ENCODE measurements around the gene RAI14.

RAI14 gene

GRCh38 chr5:34831303-34831702 lies 175.2 kb downstream of the RAI14 start:
- no peak for TF ChIP-seq EZH2phosphoT487 (IDR thresholded peaks at IDR 0.05; ENCODE audit: low read depth)
- TF ChIP-seq CTCF (IDR thresholded peaks at IDR 0.05; ENCODE audit: low read depth, low read length): no peak
- Histone ChIP-seq H3K79me2 (ENCODE audit: low read length) (no peaks in the 10 kb centered on the region), H3K27ac (ENCODE audit: low read length) (no peak overlapping the region), H3K36me3 (replicated peaks; ENCODE audit: low read depth, low read length) (peaks cover 33% of the 10 kb centered on the region), H3K4me3 (ENCODE audit: low read length) (no peak overlapping the region), H3K9me3 (ENCODE audit: insufficient read depth, low read length) (no peaks in the 10 kb centered on the region), H4K20me1 (ENCODE audit: insufficient read depth, low read length) (no peaks in the 10 kb centered on the region), H2AFZ (ENCODE audit: low read depth, low read length) (no peak overlapping the region), H3K27me3 (ENCODE audit: low read depth, low read length) (no peaks in the 10 kb centered on the region), H3K9ac (ENCODE audit: low read length) (no peak overlapping the region), H3K4me2 (ENCODE audit: low read length) (no peak overlapping the region), H3K4me1 (ENCODE audit: low read length) (peaks cover 4% of the 10 kb centered on the region; the same call in 1 of the 2 replicates)

GRCh38 chr5:34832568-34832967 lies 176.4 kb downstream of the RAI14 start:
- peaks cover 20% of the 10 kb centered on the region for H3K36me3 ChIP-seq (replicated peaks; ENCODE audit: low read depth, low read length)
- H3K4me1 ChIP-seq (ENCODE audit: low read length): peaks cover 4% of the 10 kb centered on the region; the same call in 1 of the 2 replicates
- no peak overlapping the region for H3K4me2 ChIP-seq (ENCODE audit: low read length)
- H3K27ac ChIP-seq (ENCODE audit: low read length): no peak overlapping the region
- H3K9ac ChIP-seq (ENCODE audit: low read length): no peak overlapping the region
- H4K20me1 ChIP-seq (ENCODE audit: insufficient read depth, low read length): no peaks in the 10 kb centered on the region
- no peaks in the 10 kb centered on the region for H3K9me3 ChIP-seq (ENCODE audit: insufficient read depth, low read length)
- H3K27me3 ChIP-seq (ENCODE audit: low read depth, low read length): no peaks in the 10 kb centered on the region
- no peaks in the 10 kb centered on the region for H3K79me2 ChIP-seq (ENCODE audit: low read length)
- TF ChIP-seq CTCF (IDR thresholded peaks at IDR 0.05; ENCODE audit: low read depth, low read length) (no peak), EZH2phosphoT487 (IDR thresholded peaks at IDR 0.05; ENCODE audit: low read depth) (no peak)
- H3K4me3 ChIP-seq (ENCODE audit: low read length): no peak overlapping the region
- no peak overlapping the region for H2AFZ ChIP-seq (ENCODE audit: low read depth, low read length)

GRCh38 chr5:34833090-34833489 lies 177.0 kb downstream of the RAI14 start:
- no peak overlapping the region for H3K4me2 ChIP-seq (ENCODE audit: low read length)
- no peak overlapping the region for H3K27ac ChIP-seq (ENCODE audit: low read length)
- H3K79me2 ChIP-seq (ENCODE audit: low read length): no peaks in the 10 kb centered on the region
- H3K36me3 ChIP-seq (replicated peaks; ENCODE audit: low read depth, low read length): peaks cover 18% of the 10 kb centered on the region
- H3K4me3 ChIP-seq (ENCODE audit: low read length): no peak overlapping the region
- H3K27me3 ChIP-seq (ENCODE audit: low read depth, low read length): no peaks in the 10 kb centered on the region
- no peaks in the 10 kb centered on the region for H3K9me3 ChIP-seq (ENCODE audit: insufficient read depth, low read length)
- H4K20me1 ChIP-seq (ENCODE audit: insufficient read depth, low read length): no peaks in the 10 kb centered on the region
- no peak for TF ChIP-seq CTCF (IDR thresholded peaks at IDR 0.05; ENCODE audit: low read depth, low read length)
- TF ChIP-seq EZH2phosphoT487 (IDR thresholded peaks at IDR 0.05; ENCODE audit: low read depth): no peak
- no peak overlapping the region for H2AFZ ChIP-seq (ENCODE audit: low read depth, low read length)
- H3K9ac ChIP-seq (ENCODE audit: low read length): no peak overlapping the region
- peaks cover under 1% of the 10 kb centered on the region; the same call in 1 of the 2 replicates for H3K4me1 ChIP-seq (ENCODE audit: low read length)

- no peak overlapping the region for H3K9ac ChIP-seq (ENCODE audit: low read length)
- peaks cover 18% of the 10 kb centered on the region for H3K36me3 ChIP-seq (replicated peaks; ENCODE audit: low read depth, low read length)
- no peak overlapping the region for H3K4me3 ChIP-seq (ENCODE audit: low read length)
- no peaks in the 10 kb centered on the region for H3K9me3 ChIP-seq (ENCODE audit: insufficient read depth, low read length)
- H3K27me3 ChIP-seq (ENCODE audit: low read depth, low read length): no peaks in the 10 kb centered on the region
- H3K27ac ChIP-seq (ENCODE audit: low read length): no peak overlapping the region
- H4K20me1 ChIP-seq (ENCODE audit: insufficient read depth, low read length): no peaks in the 10 kb centered on the region
- TF ChIP-seq EZH2phosphoT487 (IDR thresholded peaks at IDR 0.05; ENCODE audit: low read depth): no peak
- TF ChIP-seq CTCF (IDR thresholded peaks at IDR 0.05; ENCODE audit: low read depth, low read length): no peak
- no peak overlapping the region for H2AFZ ChIP-seq (ENCODE audit: low read depth, low read length)
- no peaks in the 10 kb centered on the region for H3K79me2 ChIP-seq (ENCODE audit: low read length)
- H3K4me1 ChIP-seq (ENCODE audit: low read length): peaks cover 5% of the 10 kb centered on the region; the same call in 1 of the 2 replicates
- H3K4me2 ChIP-seq (ENCODE audit: low read length): no peak overlapping the region
Observed at GRCh38 chr5:34833976-34834793, 178.1 kb downstream of the RAI14 start.

All from OCI-LY3 (cell line).